GM12892 (cell line): ENCODE data around the gene INTS6.

Source experiments
- DNase-seq: peaks from one replicate; pipeline ENCODE4 v3.0.0; 2011; ENCODE audit not compliant: insufficient read length
- FAIRE-seq: peaks from 2 replicates; lab custom pipeline; 2011; peaks lifted over from hg19 to GRCh38; lab: Jason Lieb, UNC
- POLR2A ChIP-seq: IDR thresholded peaks from 2 replicates; pipeline ENCODE4 v1.6.1; 2011; ENCODE audit warnings: low read depth, low read length, control low read depth
- POLR2AphosphoS5 ChIP-seq: IDR thresholded peaks from 2 replicates; pipeline ENCODE4 v1.6.1; 2011; ENCODE audit warnings: low read depth, low read length, control low read depth
- TAF1 ChIP-seq: IDR thresholded peaks from 2 replicates; pipeline ENCODE4 v1.6.1; 2011; ENCODE audit warnings: low read depth, mild to moderate bottlenecking, control low read depth, low read length, borderline replicate concordance

INTS6 gene

DNA sequence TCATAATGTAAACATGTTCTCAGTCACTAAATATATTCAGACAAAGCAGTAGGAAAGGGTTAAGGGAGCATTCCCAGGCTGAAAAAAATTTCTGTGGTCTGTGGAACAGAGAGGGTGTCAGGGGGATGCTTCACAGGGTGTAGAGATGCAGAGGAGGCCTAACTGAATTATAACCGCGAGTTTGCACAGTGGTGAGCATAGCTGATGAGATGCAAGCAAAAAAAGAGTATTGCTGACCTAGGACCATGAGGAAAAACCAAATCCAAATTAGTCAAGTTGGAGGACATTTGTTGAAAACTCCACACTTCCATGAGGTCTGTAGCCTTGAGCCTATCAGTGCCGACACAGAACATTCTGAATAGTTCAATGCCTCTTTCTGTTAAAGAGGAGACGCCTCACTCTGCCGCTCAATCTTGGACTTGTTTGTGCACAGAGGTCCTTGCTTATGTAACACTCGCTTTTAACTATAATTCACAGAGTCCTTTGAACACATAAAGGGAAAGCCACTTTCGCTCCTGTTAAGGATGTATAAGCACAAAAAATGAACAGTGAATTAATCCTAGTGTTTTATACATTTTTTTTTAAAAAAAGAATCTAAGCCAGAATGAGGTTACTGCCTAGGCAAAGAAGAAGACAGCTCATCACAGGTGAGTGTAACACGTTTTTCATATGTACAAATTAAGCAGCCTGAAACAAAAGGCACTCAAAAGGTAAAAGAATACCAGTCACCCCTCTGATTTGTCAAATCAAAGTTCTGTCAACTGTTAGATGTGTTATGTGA, 25.8 kb upstream of the INTS6 start:
- no peak for DNase-seq
- no peak for TF ChIP-seq POLR2AphosphoS5
- no peak for TF ChIP-seq TAF1
- TF ChIP-seq POLR2A = no peak
- no peak for FAIRE-seq

DNA sequence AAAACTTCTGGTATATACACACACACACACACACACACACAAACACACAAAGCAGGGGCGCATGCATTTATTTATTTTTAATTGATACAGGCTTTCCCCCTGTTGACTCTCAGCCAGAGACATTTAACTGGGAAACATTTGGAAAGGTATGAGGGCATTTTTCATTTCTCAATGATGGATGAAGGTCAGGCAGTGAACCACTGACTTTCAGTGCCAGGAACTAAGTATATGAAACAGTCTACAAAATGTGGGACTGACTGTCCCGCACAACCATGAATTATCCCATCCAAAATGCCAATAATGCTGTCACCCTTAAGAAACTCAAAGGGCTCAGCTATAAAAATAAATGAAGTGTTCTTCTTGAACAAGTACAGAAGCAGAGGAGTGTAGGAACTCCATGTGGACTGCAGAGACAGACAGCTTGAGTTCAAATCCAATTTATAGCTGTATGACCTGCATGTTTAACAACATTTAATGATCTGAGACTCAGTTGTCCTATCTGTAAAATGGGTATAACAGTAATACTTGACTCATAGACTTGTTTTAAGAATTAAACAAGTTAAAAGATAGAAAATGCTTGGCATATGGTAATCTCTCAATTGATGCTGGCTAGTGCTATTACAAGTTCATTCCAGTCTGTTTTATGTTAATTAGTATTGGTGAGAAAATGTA, 25.0 kb upstream of the INTS6 start:
- no peak for DNase-seq
- FAIRE-seq = no peak
- TF ChIP-seq POLR2A (no peak), TAF1 (no peak), POLR2AphosphoS5 (no peak)

GRCh38 chr13:51477149-51477548, 24.3 kb upstream of the INTS6 start:
- DNase-seq = no peak
- no peak for TF ChIP-seq POLR2A
- no peak for TF ChIP-seq POLR2AphosphoS5
- TF ChIP-seq TAF1 = no peak
- no peak for FAIRE-seq

GRCh38 chr13:51475727-51476501, 23.1 kb upstream of the INTS6 start:
- FAIRE-seq (no peak), DNase-seq (no peak)
- TF ChIP-seq POLR2AphosphoS5 = no peak
- TF ChIP-seq TAF1 = no peak
- no peak for TF ChIP-seq POLR2A

- DNase-seq (no peak), FAIRE-seq (no peak)
- no peak for TF ChIP-seq POLR2A
These were observed 17.0 kb upstream of the INTS6 start for GRCh38 chr13:51469790-51470189.

GRCh38 chr13:51467730-51468129, 14.9 kb upstream of the INTS6 start:
- FAIRE-seq (no peak), DNase-seq (no peak)

GRCh38 chr13:51465124-51465523, 12.3 kb upstream of the INTS6 start:
- no peak for TF ChIP-seq POLR2A
- no peak for TF ChIP-seq TAF1
- no peak for TF ChIP-seq POLR2AphosphoS5
- FAIRE-seq (no peak), DNase-seq (no peak)

More at GRCh38 chr13:51467730-51468129, 14.9 kb upstream of the INTS6 start:
- no peak for TF ChIP-seq POLR2AphosphoS5
- no peak for TF ChIP-seq POLR2A
- no peak for TF ChIP-seq TAF1

GRCh38 chr13:51457086-51457815, 4.4 kb upstream of the INTS6 start:
- DNase-seq (no peak), FAIRE-seq (no peak)
- TF ChIP-seq TAF1 (no peak), POLR2AphosphoS5 (no peak), POLR2A (no peak)

DNA sequence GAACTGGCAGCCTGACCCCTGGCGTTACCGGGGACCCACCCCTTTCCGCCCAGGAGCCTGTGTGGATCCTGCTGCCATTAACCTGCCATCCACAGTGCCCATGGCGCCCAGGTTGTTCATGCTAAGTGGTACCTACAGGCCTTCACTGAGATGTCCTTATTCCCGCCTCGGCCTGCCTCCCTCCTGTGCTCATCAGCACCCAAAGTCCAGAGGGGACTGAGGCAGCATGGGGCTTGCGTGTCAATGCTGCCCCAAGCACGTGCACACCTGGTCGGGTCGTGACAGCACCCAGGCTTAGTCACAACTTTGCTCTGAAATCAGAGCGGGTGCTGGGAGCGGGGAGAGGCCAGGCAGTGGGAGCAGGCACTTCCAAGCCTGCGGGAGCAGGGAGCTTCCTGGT, 3.7 kb upstream of the INTS6 start:
- no peak for FAIRE-seq
- DNase-seq = no peak
- TF ChIP-seq TAF1 (no peak), POLR2A (no peak), POLR2AphosphoS5 (no peak)

DNA sequence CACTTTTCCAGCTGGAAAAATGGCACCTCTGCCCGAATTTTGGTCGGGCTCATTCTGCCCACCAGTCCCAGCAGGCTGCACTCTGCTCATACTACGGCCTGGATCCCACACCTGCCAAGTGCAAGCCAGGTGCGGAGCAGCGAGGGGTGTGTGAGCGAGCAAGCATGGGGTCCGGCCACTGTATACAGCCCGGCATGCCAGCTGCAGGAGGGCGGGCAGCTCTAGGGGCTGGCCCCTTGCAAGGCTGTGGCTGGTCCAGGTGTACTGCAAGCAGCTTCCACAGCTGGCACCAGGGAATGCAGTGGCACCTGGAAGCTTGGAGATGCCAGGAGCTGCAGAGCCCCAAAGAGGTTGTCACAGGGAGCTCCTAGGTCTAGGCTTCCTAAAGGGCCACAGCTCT, 2.7 kb upstream of the INTS6 start:
- TF ChIP-seq POLR2AphosphoS5 = no peak
- TF ChIP-seq POLR2A = no peak
- TF ChIP-seq TAF1 = no peak

GRCh38 chr13:51453959-51454703, 1.3 kb upstream of the INTS6 start:
- DNase-seq (no peak), FAIRE-seq (peak; percentile 62)
- TF ChIP-seq POLR2AphosphoS5 (no peak), TAF1 (no peak), POLR2A (no peak)

More for the DNA sequence above, 2.7 kb upstream of the INTS6 start:
- FAIRE-seq = no peak
- no peak for DNase-seq
